SK-N-SH (cell line): ENCODE data around the gene DNAJB1.

Experiments used
- FOXM1 ChIP-seq: IDR thresholded peaks from 2 replicates; pipeline ENCODE4 v1.4.0; 2012; ENCODE audit warnings: low read depth, mild to moderate bottlenecking
- MXI1 ChIP-seq: IDR thresholded peaks from 2 replicates; pipeline ENCODE4 v1.6.1; 2012; ENCODE audit warnings: mild to moderate bottlenecking, low read depth, low read length, improper control_type of control experiment
- RXRA ChIP-seq: IDR thresholded peaks from 2 replicates; pipeline ENCODE4 v1.4.0; 2012; ENCODE audit warnings: low read depth, mild to moderate bottlenecking, borderline replicate concordance
- TCF12 ChIP-seq: IDR thresholded peaks from 2 replicates; pipeline ENCODE4 v1.4.0; 2012
- TF ChIP-seq, protein P1 (sequence below): fragments of 200-600 bp; sonication (generic); IDR thresholded peaks from 2 replicates; pipeline ENCODE4 v1.6.1; 2017; ENCODE audit warnings: antibody characterized with exemption, mild to moderate bottlenecking, moderate library complexity

DNA sequence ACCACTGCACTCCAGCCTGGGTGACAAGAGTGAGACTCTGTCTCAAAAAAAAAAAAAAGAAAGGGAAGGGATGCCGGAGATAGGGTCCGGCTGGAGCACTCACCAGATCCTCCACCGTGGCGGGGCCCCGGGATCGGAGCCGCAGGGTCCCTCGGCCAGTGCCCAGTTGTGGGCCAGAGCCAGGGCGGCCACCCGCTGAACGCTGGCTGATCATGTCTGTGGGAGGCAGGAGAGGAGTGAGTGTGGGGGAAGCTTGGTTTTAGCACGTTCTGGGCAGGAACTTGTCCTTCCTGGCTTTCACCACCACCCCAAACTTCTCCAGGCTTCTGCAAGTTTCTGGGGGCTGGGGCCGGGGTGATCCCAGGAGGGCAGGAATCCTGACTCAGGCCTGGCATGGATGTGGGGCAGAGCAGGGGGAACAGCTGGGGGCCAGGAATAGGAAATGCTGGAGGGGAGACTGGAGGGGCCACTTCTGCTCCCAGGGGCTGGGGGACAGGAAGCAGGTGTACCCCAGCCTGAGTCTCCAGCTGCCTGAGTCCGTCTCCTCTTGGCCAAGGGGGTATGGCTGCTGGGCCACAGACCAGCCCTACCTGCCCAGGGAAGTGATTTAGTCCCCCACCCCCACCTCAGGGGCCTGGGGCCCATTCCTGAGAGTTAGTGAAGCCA is 38.8 kb downstream of the DNAJB1 start:
- TF ChIP-seq TCF12 (no peak), RXRA (no peak), FOXM1 (no peak), MXI1 (no peak)
- TF ChIP-seq, protein P1, sequence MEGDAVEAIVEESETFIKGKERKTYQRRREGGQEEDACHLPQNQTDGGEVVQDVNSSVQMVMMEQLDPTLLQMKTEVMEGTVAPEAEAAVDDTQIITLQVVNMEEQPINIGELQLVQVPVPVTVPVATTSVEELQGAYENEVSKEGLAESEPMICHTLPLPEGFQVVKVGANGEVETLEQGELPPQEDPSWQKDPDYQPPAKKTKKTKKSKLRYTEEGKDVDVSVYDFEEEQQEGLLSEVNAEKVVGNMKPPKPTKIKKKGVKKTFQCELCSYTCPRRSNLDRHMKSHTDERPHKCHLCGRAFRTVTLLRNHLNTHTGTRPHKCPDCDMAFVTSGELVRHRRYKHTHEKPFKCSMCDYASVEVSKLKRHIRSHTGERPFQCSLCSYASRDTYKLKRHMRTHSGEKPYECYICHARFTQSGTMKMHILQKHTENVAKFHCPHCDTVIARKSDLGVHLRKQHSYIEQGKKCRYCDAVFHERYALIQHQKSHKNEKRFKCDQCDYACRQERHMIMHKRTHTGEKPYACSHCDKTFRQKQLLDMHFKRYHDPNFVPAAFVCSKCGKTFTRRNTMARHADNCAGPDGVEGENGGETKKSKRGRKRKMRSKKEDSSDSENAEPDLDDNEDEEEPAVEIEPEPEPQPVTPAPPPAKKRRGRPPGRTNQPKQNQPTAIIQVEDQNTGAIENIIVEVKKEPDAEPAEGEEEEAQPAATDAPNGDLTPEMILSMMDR, result no peak
